Endothelial cell of umbilical vein (primary cell): ENCODE results near the gene PPP1CA. TPM values are rescaled to one million over a fixed set of nuclear protein-coding genes. Genes with fewer than 3 reads are reported as not detected.

Experiments used
- BruUV-seq: library from RNA; stranded (reverse); fragments of 400-500 nt; replicated peaks from 2 replicates; lab custom pipeline; 2021; lab: Mats Ljungman, UMichigan
- CTCF ChIA-PET: fragments of 300-600, 350-600 bp; sonication (Branson Sonifier 250); formaldehyde crosslinking; loops from one replicate; lab custom pipeline; 2021; ENCODE audit warnings: antibody characterized with exemption, inconsistent platforms; lab: Charles Lee
- POLR2A ChIA-PET: fragments of 300-600, 350-600 bp; sonication (Branson Sonifier 250); formaldehyde crosslinking; loops from one replicate; lab custom pipeline; 2021; ENCODE audit warnings: antibody characterized with exemption, inconsistent platforms; lab: Charles Lee
- DNase-seq: peaks from one replicate; pipeline ENCODE4 v3.0.0-alpha.2; 2011; ENCODE audit warnings: low read depth, low spot score
- FAIRE-seq: peaks from 2 replicates; lab custom pipeline; 2011; peaks lifted over from hg19 to GRCh38; lab: Jason Lieb, UNC
- H2AFZ ChIP-seq: 2 replicates; pipeline ENCODE4 v1.6.0; 2012; ENCODE audit warnings: low read depth, low read length, control low read depth, inconsistent platforms
- H3K27ac ChIP-seq: 2 replicates; pipeline ENCODE4 v1.5.1; 2011; ENCODE audit warnings: low read depth, mild to moderate bottlenecking, control low read depth, low read length, moderate library complexity; ENCODE audit not compliant: insufficient read depth
- H3K27me3 ChIP-seq, 2 experiments: 2 replicates each; pipeline versions ENCODE4 v1.6.0 to v1.6.1; 2011; ENCODE audit warnings: low read length in 2 of 2, mixed read lengths in 1 of 2; ENCODE audit not compliant: control insufficient read depth in 2 of 2, insufficient read depth in 2 of 2
- H3K36me3 ChIP-seq, 2 experiments: 2 replicates in 1 of 2; 3 replicates in 1 of 2; pipeline ENCODE4 v1.5.1; 2011; ENCODE audit warnings: low read length in 2 of 2, mild to moderate bottlenecking in 1 of 2, moderate library complexity in 1 of 2; ENCODE audit not compliant: control insufficient read depth in 2 of 2, insufficient read depth in 2 of 2; ENCODE audit errors: extremely low read depth in 1 of 2
- H3K4me1 ChIP-seq: 3 replicates; pipeline ENCODE4 v1.5.1; 2011; ENCODE audit warnings: mild to moderate bottlenecking, low read length; ENCODE audit not compliant: control insufficient read depth, insufficient read depth; ENCODE audit errors: extremely low read depth
- H3K4me2 ChIP-seq: 2 replicates; pipeline ENCODE4 v1.6.1; 2011; ENCODE audit warnings: low read length, control low read depth, mixed read lengths; ENCODE audit not compliant: insufficient read depth
- H3K4me3 ChIP-seq, 3 experiments: fragments of 200-600 bp in 1 of 3; sonication (generic), shearing (Covaris generic) in 1 of 3; replicated peaks in 1 of 3; 2 replicates each; pipeline ENCODE4 v1.5.1; 2011 to 2016; ENCODE audit warnings: control low read depth in 3 of 3, low read length in 3 of 3, mild to moderate bottlenecking in 2 of 3, inconsistent platforms in 1 of 3, low read depth in 1 of 3, moderate library complexity in 1 of 3; ENCODE audit not compliant: insufficient read depth in 1 of 3
- H3K79me2 ChIP-seq: 2 replicates; pipeline ENCODE4 v1.6.0; 2012; ENCODE audit warnings: low read length, inconsistent platforms; ENCODE audit not compliant: control insufficient read depth, insufficient read depth
- H3K9ac ChIP-seq: replicated peaks from 2 replicates; pipeline ENCODE3; 2011; ENCODE audit warnings: low read length, control low read depth; ENCODE audit not compliant: insufficient read depth; ENCODE audit errors: extremely low read depth
- H3K9me1 ChIP-seq: replicated peaks from 3 replicates; pipeline ENCODE4 v1.6.0; 2011; ENCODE audit warnings: mild to moderate bottlenecking, low read length; ENCODE audit not compliant: control insufficient read depth, insufficient read depth; ENCODE audit errors: extremely low read depth
- H3K9me3 ChIP-seq: replicated peaks from 2 replicates; pipeline ENCODE4 v1.5.1; 2012; ENCODE audit warnings: low read length, inconsistent platforms; ENCODE audit not compliant: control insufficient read depth, insufficient read depth
- H4K20me1 ChIP-seq: replicated peaks from 2 replicates; pipeline ENCODE3; 2011; ENCODE audit warnings: mild to moderate bottlenecking, low read length; ENCODE audit not compliant: control insufficient read depth, insufficient read depth; ENCODE audit errors: extremely low read depth
- CTCF ChIP-seq, 2 donors: IDR thresholded peaks; 1 replicate in 1 of 2; 2 replicates in 1 of 2; pipeline ENCODE4 v1.5.1; 2011; ENCODE audit warnings: low read length in 2 of 2, mild to moderate bottlenecking in 2 of 2, moderate library complexity in 2 of 2, control low read depth in 1 of 2, inconsistent platforms in 1 of 2, low read depth in 1 of 2; ENCODE audit not compliant: insufficient read depth in 1 of 2; ENCODE audit errors: extremely low read depth in 1 of 2
- EZH2 ChIP-seq: IDR thresholded peaks from 2 replicates; pipeline ENCODE4 v1.6.1; 2012; ENCODE audit warnings: borderline replicate concordance, low read depth, mild to moderate bottlenecking, moderate library complexity, low read length, inconsistent platforms; ENCODE audit not compliant: severe bottlenecking
- FOS ChIP-seq: IDR thresholded peaks from 2 replicates; pipeline ENCODE4 v1.6.1; 2011; ENCODE audit warnings: mild to moderate bottlenecking, low read length, moderate library complexity, borderline replicate concordance; ENCODE audit not compliant: insufficient read depth
- GATA2 ChIP-seq: IDR thresholded peaks from 2 replicates; pipeline ENCODE4 v1.7.0; 2011; ENCODE audit warnings: low read depth, mild to moderate bottlenecking, moderate library complexity, mixed read lengths, low read length; ENCODE audit not compliant: insufficient read length, insufficient read depth
- JUN ChIP-seq: IDR thresholded peaks from 2 replicates; pipeline ENCODE4 v1.6.1; 2011; ENCODE audit warnings: borderline replicate concordance, low read depth; ENCODE audit not compliant: insufficient read length, insufficient read depth
- MAX ChIP-seq: IDR thresholded peaks from 2 replicates; pipeline ENCODE4 v1.6.1; 2011; ENCODE audit not compliant: insufficient read depth, insufficient read length
- MYC ChIP-seq: IDR thresholded peaks from one replicate; pipeline ENCODE4 v1.6.1; 2011; ENCODE audit warnings: mild to moderate bottlenecking, low read depth, low read length
- POLR2A ChIP-seq: IDR thresholded peaks from 2 replicates; pipeline ENCODE4 v1.6.1; 2012; ENCODE audit warnings: low read depth, mild to moderate bottlenecking, control low read depth, low read length
- POLR2AphosphoS5 ChIP-seq: IDR thresholded peaks from 2 replicates; pipeline ENCODE4 v1.6.1; 2012; ENCODE audit warnings: low read depth, mild to moderate bottlenecking, control low read depth, low read length, moderate library complexity; ENCODE audit not compliant: insufficient read depth
- dilution Hi-C: fragments of 300-500 bp; cut with MboI; formaldehyde crosslinking; loops from one replicate; pipeline ENCODE4 v1.15.0; 2019; ENCODE audit warnings: low sequenced_read_pairs; ENCODE audit not compliant: extremely low pct_ligation_motif_present
- intact Hi-C: fragments of 100-400 bp; cut with micrococcal nuclease; formaldehyde crosslinking; loops from one replicate; pipeline ENCODE4 v1.10.0; 2022
- polyA plus RNA-seq, 4 experiments: library from polyadenylated mRNA; depleted of rRNA in 3 of 4; stranded (reverse) in 3 of 4; unstranded in 1 of 4; fragments of >200 nt; gene quantifications; 2 replicates each; pipeline versions ENCODE4 v1.2.1 to v1.2.3, GENCODE V29; 2011 to 2012; ENCODE audit warnings: missing spikeins in 1 of 4
- total RNA-seq: library from RNA; stranded (reverse); gene quantifications from 2 replicates; pipeline ENCODE4 v1.2.3, GENCODE V29; 2021

The PPP1CA gene
- total and polyA plus RNA-seq, 2 donors (not counting 3 experiments of a cell fraction or from before 2014, with no cell fraction given): 192 to 419 TPM

GRCh38 chr11:67410369-67410831, 8.7 kb upstream of the PPP1CA start:
- Histone ChIP-seq H3K9me3 (no peaks in the 10 kb centered on the region), H3K9ac (no peak overlapping the region), H4K20me1 (no peaks in the 10 kb centered on the region), H3K79me2 (no peaks in the 10 kb centered on the region), H3K4me1 (no peaks in the 10 kb centered on the region), H2AFZ (no peak overlapping the region), H3K4me2 (no peak overlapping the region), H3K36me3 (no peaks in the 10 kb centered on the region), H3K9me1 (no peaks in the 10 kb centered on the region), H3K27me3 (peaks cover 0 to 8% of the 10 kb centered on the region in 2 experiments), H3K4me3 (no peak overlapping the region), H3K27ac (no peak overlapping the region)
- no peak for TF ChIP-seq MAX
- TF ChIP-seq MYC: no peak
- TF ChIP-seq EZH2: no peak
- TF ChIP-seq POLR2AphosphoS5: no peak
- no peak for TF ChIP-seq GATA2
- no peak for TF ChIP-seq CTCF (IDR thresholded peaks at IDR 0.05; ENCODE audit: extremely low read depth in 1 of 2, insufficient read depth in 1 of 2, low read depth in 1 of 2, low read length in 2 of 2)
- TF ChIP-seq FOS: no peak
- no peak for TF ChIP-seq POLR2A
- no peak for TF ChIP-seq JUN
- intact Hi-C loops (no loop called here), dilution Hi-C loops (no loop called here)
- FAIRE-seq (no peak), DNase-seq (no peak)
- ChIA-PET CTCF (no interaction called here), POLR2A (no interaction called here)
- no TSS peak for BruUV-seq
